SKM-1 (cell line): ENCODE measurements around the gene SESN2.

Source experiments
- DNase-seq: peaks from one replicate; lab custom pipeline; 2025; ENCODE audit not compliant: unreplicated experiment; lab: John Stamatoyannopoulos, UW

Gene SESN2, protein sequence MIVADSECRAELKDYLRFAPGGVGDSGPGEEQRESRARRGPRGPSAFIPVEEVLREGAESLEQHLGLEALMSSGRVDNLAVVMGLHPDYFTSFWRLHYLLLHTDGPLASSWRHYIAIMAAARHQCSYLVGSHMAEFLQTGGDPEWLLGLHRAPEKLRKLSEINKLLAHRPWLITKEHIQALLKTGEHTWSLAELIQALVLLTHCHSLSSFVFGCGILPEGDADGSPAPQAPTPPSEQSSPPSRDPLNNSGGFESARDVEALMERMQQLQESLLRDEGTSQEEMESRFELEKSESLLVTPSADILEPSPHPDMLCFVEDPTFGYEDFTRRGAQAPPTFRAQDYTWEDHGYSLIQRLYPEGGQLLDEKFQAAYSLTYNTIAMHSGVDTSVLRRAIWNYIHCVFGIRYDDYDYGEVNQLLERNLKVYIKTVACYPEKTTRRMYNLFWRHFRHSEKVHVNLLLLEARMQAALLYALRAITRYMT

DNA sequence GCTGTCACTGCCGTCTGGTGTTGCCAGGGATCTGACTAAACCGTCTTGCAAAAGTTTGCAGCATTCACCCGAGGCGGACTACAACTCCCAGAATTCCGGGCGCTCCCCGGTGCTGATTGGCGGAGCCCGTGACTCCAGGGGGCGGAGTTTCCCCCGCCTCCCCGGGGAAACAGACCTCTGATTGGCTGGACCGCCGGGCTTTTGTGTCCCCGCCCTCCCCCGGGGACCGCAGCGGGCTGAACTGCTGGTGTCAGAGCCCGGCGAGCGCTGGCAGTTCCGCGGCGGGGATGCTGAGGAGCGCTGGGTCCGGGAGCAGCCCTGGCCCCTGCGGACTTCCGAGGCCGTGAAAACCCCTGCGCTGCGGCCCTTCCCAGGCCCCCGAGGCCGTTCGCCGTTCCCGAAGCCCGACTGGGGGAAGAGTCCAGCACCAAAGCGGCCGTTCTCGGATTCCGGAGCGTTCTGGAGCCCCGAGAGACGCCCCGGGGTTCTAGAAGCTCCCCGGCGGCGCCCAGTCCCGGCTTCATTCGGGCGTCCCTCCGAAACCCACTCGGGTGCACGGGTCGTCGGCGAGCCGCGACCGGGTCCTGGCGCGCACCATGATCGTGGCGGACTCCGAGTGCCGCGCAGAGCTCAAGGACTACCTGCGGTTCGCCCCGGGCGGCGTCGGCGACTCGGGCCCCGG, at the start of gene SESN2:
Gene SESN2, plus strand, starts transcription at position 267 of the 682 bp plus-strand sequence. Its CDS starts 330 bp downstream, at position 597.
- DNase-seq: peak; percentile 97

DNA sequence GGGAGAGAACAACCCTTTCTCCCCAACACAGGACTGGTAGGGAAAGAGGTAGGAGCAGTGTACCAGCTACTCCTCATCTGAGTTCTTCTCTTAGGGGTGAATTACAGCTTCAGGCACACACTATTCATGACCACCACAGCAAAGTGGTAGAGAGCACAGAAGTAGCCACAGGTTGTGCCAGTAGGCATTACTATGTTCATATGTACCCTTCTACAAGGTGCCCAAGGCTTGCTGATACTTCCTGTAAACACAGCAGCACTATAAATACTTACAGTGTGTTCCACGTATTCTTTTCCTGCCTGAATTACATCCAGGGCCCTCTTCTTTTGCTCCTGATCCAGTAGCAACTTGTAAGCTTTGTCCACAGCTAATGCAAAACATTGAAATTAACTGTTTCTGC, 49.6 kb upstream of the SESN2 start:
- no peak for DNase-seq

DNA sequence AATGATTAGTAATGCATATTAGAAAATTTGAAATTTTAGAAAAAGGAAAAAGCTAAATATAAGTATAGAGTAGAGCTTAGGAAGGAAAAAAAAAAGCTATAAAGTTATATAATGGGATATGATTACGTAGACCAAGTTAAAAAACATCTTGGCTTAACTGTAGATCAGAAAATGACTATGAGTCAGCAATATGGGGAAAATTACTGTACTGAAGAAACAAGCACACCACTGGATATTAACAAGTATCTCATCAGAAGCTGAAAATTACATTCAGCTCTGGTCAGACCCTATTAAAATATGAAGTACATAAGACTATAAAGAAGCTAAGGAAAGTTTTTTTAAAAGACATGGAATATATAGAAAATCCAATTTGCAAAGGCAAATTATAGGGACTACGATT, 46.0 kb upstream of the SESN2 start:
- no peak for DNase-seq

DNA sequence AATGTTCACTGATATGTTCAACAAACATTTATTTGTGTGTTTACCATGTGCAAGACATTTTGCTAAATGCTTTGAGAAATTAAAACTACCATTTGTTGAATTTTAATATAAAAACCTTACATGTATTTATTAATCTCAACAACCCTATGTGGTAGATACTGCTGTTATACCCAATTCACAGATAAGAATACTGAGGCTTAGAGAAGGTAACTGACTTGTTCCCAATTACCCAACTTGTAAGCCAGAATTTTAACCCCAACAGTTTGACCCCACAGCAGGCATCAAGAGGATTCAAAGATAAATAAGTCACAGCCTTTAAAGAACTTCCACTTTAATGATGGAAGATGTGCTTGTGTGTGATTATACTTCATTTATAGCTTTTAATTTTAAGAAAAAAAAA, 30.2 kb upstream of the SESN2 start:
- no peak for DNase-seq

DNA sequence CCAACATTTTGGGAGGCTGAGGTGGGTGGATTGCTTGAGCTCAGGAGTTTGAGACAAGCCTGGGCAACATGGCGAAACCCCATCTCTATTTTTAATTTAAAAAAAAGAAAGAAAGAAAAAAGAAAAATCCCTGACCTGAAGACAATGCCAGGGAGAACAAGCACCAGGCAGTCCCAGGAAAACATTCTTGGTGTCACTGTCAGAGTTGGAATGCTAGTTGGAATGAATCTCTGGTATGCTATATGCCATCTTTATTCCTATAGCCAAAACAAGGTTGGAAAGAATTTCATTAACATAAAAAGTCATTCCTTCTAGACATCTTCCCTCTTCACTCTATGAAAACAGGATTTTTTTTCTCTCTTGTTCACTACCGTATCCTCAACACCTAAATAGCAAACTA, 29.3 kb upstream of the SESN2 start:
- no peak for DNase-seq

DNA sequence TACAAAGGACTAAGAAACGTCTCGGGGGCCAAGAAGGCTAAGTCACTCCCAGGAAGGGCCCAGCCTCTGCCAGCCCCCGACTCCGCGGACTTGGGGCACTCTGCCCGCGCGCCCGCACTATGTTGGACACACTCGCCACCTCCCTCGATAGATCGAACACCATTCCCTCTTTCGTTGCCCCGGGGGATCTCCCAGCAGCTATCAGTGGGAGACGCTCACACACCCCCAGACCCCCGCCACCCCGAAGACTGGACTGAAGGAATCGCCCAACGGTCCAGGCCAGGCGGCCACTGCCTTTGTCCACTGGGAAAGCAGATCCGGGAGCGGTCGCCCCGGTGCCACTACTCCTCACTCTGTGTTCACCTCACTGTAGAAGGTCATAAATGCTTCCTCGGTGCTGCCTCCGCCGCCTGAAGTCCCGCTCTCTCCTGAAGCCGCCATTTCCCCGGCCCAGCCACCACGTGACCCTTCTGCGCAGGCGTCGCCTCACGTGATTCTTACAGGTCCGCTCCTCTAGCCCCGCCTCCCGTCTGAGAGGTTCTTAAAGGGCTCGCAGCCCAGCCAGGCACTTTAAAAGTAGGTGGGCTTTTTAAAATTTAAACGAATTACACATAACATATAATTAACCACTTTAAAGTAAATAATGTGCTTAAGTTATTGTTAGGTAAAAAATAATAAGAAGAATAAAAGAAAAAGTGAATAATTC, 26.6 kb upstream of the SESN2 start, which contains the start of gene DNAJC8:
Gene DNAJC8, minus strand, starts transcription at position 472 of the 706 bp plus-strand sequence. Its CDS starts 31 bp downstream, at position 441.
- peak; percentile 82 for DNase-seq

DNA sequence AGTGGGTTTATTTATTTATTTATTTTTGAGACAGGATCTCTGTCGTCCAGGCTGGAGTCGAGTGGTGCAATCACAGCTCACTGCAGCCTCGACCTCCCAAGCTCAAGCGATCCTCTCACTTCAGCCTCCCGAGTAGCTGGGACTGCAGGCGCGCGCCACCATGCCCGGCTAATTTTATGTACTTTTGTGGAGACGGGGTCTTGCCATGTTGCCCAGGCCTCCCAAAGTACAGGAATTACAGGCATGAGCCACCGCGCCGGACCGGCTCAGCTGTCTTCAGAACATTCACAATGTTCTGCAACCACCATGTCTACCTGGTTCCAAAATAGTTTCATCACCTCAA, 26.1 kb upstream of the SESN2 start:
- no peak for DNase-seq

DNA sequence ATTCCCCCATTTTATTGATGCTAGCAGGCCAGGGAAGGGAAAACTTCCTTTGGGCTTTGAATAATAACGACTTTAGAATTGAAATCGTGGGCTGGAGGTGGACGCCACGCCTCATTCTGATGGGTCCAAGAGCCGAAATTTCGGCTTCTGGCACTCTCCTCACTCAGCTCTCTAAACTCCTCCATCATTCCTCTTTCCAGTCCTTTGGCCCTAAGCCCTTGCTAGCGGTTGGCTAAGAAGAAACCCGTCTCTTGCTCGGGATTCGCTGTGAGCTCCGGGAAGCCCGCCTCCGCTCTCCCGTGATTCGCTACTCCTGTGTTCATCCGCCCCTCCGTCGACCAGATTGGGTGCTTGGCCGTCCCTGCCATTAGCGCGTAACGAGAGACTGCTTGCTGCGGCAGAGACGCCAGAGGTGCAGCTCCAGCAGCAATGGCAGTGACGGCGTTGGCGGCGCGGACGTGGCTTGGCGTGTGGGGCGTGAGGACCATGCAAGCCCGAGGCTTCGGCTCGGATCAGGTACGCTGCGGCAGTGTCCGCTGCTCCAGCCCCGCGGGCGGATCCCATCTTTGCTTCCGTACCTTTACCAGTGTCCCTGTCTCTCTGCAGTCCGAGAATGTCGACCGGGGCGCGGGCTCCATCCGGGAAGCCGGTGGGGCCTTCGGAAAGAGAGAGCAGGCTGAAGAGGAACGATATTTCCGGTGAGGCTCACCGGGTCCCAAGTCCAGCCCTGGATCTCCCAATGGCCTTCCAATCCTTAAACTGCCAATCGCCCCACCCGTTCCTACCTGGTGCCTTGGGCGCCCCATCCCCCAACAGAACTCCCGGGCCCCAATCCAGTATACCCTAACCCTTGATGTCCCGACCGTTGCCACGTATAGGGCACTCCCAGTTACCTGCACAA, 23.3 kb upstream of the SESN2 start, which contains the start of gene ATP5IF1:
Gene ATP5IF1, plus strand, starts transcription at position 370 of the 901 bp plus-strand sequence. Its CDS starts 60 bp downstream, at position 430.
- DNase-seq: peak; percentile 98

DNA sequence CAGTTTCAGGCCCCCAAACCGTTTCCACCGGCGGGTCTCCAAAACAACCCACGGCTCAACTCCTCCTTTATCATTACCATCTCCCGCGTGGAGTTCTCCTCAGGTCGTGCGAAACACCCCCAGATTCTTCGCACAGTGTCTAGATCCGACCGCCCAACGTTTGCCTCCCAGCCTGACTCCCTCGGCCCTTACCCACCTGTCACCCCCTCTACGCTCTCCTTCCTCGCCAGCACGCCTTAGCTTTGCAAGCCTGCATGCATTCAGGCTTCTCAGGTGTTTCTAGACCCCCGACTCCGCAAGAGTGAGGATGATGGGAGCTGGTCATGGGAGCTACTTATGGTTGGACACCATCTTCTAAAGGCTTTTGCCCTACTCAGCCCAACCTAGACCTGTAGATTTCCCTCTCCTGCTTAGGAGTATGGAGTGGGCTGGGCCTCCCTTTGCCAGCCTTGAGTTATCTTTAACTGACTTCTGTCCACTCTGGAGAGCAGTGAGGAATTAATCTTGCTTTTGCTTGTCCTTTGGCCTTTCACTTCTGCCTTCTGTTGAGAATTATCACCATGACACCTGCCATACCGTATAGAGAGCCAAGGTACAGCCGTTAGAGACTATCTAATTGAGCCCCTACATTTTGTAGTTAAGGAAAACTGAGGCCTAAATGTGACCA, 22.5 kb upstream of the SESN2 start:
- DNase-seq: no peak

DNA sequence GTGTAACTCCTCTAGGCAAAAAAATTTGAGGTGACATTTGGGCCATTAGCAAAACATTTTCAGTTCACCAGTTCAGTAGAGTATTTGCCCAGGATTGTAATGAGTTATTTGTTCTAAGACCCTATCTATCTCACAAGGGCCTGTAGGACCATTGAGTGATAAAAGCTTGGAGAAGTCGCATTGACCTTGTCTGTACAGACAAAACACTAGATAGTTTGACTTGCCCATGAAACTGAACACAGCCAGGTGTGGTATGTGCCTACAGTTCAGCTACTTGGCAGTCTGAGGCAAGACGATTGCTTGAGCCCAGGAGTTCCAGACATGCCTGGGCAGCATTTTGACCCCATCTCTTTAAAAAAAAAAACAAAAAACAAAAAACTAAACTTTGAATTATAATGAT, 20.3 kb upstream of the SESN2 start:
- no peak for DNase-seq

DNA sequence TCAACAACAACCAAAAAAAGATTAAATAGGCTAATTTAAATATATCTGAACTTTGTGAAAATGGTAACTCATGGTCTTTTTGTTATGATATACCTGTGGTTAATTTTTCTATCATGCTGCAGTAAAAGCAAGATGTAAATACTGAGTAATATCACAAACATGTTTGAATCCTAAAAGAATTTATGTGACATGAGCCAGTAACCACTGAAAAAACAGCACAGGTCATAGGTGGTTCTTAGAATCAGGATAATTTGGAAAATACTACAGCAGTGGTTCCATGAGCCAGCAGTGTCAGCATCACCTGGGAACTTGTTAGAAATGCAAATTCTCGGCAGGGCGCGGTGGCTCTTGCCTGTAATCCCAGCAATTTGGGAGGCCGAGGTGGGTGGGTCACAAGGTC, 19.3 kb upstream of the SESN2 start:
- DNase-seq: no peak

DNA sequence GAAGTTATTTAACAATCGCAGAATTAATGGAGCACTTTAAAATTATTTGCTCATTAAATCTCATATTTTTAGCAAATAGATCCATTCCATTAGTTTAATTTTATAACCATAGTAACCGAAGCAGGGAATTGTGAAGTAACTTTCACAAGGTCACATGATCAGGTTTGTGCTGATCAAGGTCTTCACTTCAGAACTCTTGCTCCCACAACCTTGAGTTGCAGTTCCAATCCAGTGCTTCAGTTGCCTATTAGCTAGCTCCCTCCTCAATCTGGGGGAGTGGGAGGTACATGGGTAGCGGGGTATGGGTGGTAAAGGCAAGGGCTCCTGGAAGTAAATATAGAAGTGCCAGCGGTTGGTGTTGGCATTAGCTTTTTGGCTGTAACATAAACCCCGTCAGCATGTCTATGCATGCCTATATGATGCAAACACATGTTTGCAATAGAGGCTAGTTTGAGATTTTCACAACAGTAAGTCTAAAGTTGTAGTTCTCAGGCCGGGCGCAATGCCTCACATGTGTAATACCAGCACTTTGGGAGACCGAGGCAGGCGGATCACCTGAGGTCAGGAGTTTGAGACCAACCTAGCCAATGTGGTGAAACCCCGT, 17.6 kb upstream of the SESN2 start:
- DNase-seq: no peak

DNA sequence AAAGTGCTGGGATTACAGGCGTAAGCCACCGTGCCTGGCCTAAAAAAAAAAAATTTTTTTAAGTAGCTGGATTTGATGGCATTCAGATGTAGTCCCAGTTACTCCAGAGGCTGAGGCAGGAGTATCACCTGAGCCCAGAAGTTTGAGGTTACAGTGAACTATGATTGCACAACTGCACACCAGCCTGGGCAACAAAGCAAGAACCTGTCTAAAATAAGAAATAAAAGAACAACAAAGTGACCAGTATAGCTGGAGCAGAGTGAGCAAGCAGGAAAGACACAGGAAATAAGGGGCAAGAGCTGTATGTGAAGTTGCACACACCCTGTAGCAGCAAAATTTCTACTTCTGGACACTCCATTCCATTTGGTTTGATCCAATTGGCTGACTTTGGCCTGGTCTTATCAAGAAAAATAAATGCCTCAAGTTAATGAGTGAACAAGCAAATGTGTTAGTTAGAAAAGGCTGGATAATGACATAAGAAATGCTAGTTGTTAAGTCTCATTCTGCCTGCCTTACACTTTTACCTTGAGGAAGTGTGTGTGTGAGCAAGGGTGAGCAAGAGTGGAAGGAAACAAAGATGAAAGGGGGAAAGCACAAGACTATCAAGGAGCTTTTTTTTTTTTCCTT, 15.5 kb upstream of the SESN2 start:
- DNase-seq: no peak

DNA sequence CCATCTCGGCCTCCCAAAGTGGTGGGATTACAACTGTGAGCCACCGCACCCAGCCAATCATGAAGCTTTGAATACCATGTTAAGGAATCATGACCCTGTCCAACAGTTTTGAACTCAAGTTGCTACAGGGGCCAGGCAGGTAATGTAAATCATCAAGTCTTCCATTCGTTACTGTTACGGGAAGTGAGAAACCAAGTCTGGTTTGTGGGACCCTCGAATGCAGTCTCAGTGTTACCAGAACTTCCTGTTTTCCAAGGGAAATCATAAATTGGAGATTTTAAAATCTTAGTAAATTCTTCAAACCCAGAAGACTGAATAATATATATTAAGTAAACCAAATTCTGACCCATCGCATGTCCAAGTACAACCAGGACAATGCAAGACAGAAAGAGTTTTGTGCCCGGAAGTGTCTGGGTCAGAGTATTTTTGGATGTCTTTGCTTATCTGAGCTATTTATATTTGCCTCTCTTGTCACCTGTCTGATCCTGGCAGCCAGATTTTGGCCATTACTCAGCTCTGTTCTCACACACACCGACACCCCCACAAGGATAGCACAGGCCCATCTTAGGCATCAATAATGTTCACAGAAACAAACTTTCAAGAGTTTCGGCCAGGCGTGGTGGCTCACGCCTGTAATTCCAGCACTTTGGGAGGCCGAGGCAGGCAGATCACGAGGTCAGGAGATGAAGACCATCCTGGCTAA, 14.6 kb upstream of the SESN2 start:
- DNase-seq: no peak

DNA sequence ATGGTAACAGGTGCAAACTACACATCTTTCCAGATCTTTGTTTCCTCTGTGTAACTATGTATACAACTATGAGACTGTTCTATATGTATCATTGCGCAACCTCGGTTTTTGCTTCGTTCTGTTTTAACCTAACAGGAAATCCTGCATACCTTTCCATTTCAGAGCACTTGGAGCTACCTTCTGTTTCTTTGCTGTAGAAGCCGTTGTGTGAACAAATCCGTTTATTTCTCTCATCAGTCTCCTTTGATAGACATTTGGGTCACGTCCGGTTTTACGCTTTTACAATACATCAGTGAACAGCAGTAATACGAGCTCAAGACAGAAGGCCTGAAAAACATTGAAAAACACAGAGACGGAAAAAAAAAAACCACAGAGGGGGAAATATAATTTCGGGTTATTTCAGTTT, 12.9 kb upstream of the SESN2 start:
- DNase-seq: peak; percentile 45

DNA sequence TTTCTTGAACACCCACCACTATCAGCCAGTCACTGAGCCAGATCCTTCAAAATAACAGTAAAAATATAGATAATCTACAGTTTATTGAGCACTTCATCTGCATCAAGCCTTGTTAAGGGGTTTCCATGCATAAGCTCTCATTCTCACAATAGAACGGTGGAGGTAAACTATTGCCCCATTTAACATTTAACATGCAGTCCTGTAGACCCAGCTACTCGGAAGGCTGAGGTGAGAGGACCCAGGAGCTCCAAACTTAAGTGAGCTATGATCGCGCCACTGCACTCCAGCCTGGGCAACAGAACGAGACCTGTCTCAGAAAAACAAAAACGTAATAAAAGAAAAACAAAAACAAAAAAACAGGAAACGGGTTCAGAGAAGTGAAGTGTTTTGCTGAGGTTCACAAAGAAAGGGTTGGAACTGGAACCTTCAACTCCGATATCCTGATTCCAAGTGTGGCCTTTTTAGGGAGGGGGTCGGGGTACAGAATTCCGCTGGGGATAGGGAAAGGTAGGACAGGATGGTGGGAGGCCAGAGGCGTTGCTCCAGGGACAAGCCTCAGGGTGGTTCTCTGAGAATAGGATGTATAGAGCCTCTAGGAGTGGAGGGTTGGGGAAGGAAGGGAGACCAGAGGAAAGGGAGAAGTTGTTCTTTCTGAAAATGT, 11.6 kb upstream of the SESN2 start:
- DNase-seq: no peak

DNA sequence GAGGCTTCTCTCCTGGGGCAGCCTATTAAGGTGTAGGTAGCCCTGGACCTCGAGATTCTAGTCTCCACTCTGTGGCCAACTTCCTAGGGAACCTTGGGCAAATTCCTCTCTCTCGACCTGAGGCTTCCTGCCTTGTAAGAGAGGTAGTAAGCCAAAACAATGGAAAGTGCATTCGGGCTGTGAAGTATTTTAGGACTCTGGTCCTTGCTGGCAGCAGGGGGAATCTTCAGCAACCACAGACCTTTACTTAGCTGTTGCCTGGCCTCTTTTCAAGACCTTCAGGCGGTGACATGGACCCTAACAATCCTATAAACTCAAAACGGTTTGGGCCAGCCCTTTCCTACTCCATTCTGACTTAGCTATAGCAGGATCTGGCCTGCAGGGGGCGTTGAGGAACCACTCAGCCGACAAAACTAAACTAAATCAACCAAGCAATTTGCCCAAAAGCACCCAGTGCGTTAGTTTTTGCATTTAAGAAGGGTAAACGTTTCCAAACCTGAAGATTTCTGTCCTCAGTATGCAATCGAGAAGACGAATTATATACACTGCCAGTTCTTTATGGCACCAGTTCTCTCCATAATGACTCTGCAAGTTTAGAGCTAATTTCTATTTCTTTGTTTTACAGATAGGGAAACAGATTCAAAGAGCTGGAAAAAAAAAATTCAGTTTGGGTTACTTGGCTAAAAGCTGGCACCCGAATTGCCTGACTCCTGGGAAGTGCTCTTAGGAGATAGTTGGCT, 10.9 kb upstream of the SESN2 start:
- peak; percentile 34 for DNase-seq
